ENCODE results near the gene RPL28.
A peak's percentile ranks its signal among the peaks of the same experiment; 100 is the strongest.
"Not testable (repeated sequence)": the region's sequence is repeated elsewhere in the genome, so short reads cannot be mapped to it uniquely, and the experiment has no call there.

The RPL28 gene

GRCh38 chr19:55398200-55398925, 12.6 kb downstream of the RPL28 start:
- DNase-seq = no peak

- no peak for DNase-seq
Measured at GRCh38 chr19:55400281-55401087, 14.8 kb downstream of the RPL28 start.

GRCh38 chr19:55401390-55401789, 15.7 kb downstream of the RPL28 start:
- not testable (repeated sequence) for DNase-seq

GRCh38 chr19:55402509-55402908, 16.8 kb downstream of the RPL28 start:
- no peak for DNase-seq

GRCh38 chr19:55405638-55406037, 19.9 kb downstream of the RPL28 start:
- DNase-seq = no peak

GRCh38 chr19:55406091-55406825, 20.5 kb downstream of the RPL28 start:
- DNase-seq = no peak

- DNase-seq = no peak
Measured at GRCh38 chr19:55406826-55407549, 21.3 kb downstream of the RPL28 start.

GRCh38 chr19:55407550-55407799, 21.7 kb downstream of the RPL28 start, which contains the start of gene UBE2S:
Gene UBE2S, minus strand, starts transcription at chr19:55407788. Its CDS starts 199 bp downstream, at chr19:55407589.
- DNase-seq = not testable (repeated sequence)

- DNase-seq = peak; percentile 95
Measured at GRCh38 chr19:55407800-55408532, 22.2 kb downstream of the RPL28 start.

GRCh38 chr19:55408533-55408872, 22.8 kb downstream of the RPL28 start:
- DNase-seq = no peak

- not testable (repeated sequence) for DNase-seq
Measured at GRCh38 chr19:55409179-55409578, 23.4 kb downstream of the RPL28 start.

- no peak for DNase-seq
Measured at GRCh38 chr19:55410168-55410567, 24.4 kb downstream of the RPL28 start.

GRCh38 chr19:55418185-55418584, 32.5 kb downstream of the RPL28 start:
- DNase-seq = peak; percentile 34

- no peak for DNase-seq
Measured at GRCh38 chr19:55419103-55419502, 33.4 kb downstream of the RPL28 start.

GRCh38 chr19:55419624-55420236, 34.0 kb downstream of the RPL28 start:
- no peak for DNase-seq

- DNase-seq = not testable (repeated sequence)
Measured at GRCh38 chr19:55421281-55421680, 35.5 kb downstream of the RPL28 start.

GRCh38 chr19:55423225-55424005, 37.7 kb downstream of the RPL28 start:
- DNase-seq = no peak

- DNase-seq = no peak
Measured at GRCh38 chr19:55424518-55424917, 38.8 kb downstream of the RPL28 start.

GRCh38 chr19:55426042-55426441, 40.3 kb downstream of the RPL28 start:
- DNase-seq = no peak

GRCh38 chr19:55431183-55431582, 45.5 kb downstream of the RPL28 start:
- no peak for DNase-seq

All from NCI-H2081 treated with DMSO at 0.1 percent for 48 hours (cell line).